MM.1S (cell line): ENCODE results near the gene DENND2A.

Experiments
- DNase-seq: peaks from one replicate; pipeline ENCODE4 v3.0.0-alpha.2; 2015
- H2AFZ ChIP-seq: fragments of 300-600 bp; sonication (generic); 2 replicates; pipeline ENCODE4 v1.6.0; 2016; ENCODE audit warnings: antibody characterized with exemption, low read length
- H3F3A ChIP-seq: fragments of 300-600 bp; sonication (generic); 2 replicates; pipeline ENCODE4 v1.6.1; 2016; ENCODE audit warnings: mild to moderate bottlenecking, antibody characterized with exemption, low read length, moderate library complexity, mixed read lengths; ENCODE audit not compliant: insufficient read depth
- H3K27ac ChIP-seq: fragments of 300-600 bp; sonication (generic); 2 replicates; pipeline ENCODE4 v1.5.1; 2016; ENCODE audit warnings: mild to moderate bottlenecking, low read length
- H3K27me3 ChIP-seq: fragments of 300-600 bp; sonication (generic); replicated peaks from 2 replicates; pipeline ENCODE4 v1.6.0; 2016; ENCODE audit warnings: low read length; ENCODE audit not compliant: insufficient read depth
- H3K36me3 ChIP-seq: fragments of 300-600 bp; sonication (generic); replicated peaks from 2 replicates; pipeline ENCODE4 v1.6.1; 2016; ENCODE audit warnings: mild to moderate bottlenecking, low read length, mixed read lengths; ENCODE audit not compliant: insufficient read depth
- H3K4me1 ChIP-seq: fragments of 300-600 bp; sonication (generic); 2 replicates; pipeline ENCODE4 v1.6.1; 2016; ENCODE audit warnings: low read length, mixed read lengths
- H3K4me2 ChIP-seq: fragments of 300-600 bp; sonication (generic); 2 replicates; pipeline ENCODE4 v1.6.0; 2016; ENCODE audit warnings: low read depth, low read length
- H3K4me3 ChIP-seq: fragments of 300-600 bp; sonication (generic); 2 replicates; pipeline ENCODE4 v1.5.1; 2016; ENCODE audit warnings: low read length, mixed read lengths
- H3K79me2 ChIP-seq: fragments of 300-600 bp; sonication (generic); 2 replicates; pipeline ENCODE4 v1.6.1; 2016; ENCODE audit warnings: mixed run types, low read length, mixed read lengths
- H3K9ac ChIP-seq: fragments of 300-600 bp; sonication (generic); 2 replicates; pipeline ENCODE4 v1.6.1; 2016; ENCODE audit warnings: low read length, mixed read lengths
- H3K9me2 ChIP-seq: fragments of 300-600 bp; sonication (generic); replicated peaks from 2 replicates; pipeline ENCODE4 v1.6.1; 2016; ENCODE audit warnings: mild to moderate bottlenecking, low read length, mixed read lengths; ENCODE audit not compliant: insufficient read depth
- H3K9me3 ChIP-seq: fragments of 300-600 bp; sonication (generic); replicated peaks from 2 replicates; pipeline ENCODE4 v1.6.1; 2016; ENCODE audit warnings: mild to moderate bottlenecking, low read length, mixed read lengths; ENCODE audit not compliant: insufficient read depth
- H4K20me1 ChIP-seq: fragments of 300-600 bp; sonication (generic); 2 replicates; pipeline ENCODE4 v1.6.1; 2016; ENCODE audit warnings: mild to moderate bottlenecking, low read length, moderate library complexity, mixed read lengths; ENCODE audit not compliant: insufficient read depth
- EZH2 ChIP-seq: fragments of 300-600 bp; sonication (generic); optimal IDR thresholded peaks from 2 replicates; pipeline ENCODE3; 2017; ENCODE audit warnings: low read depth, mild to moderate bottlenecking, antibody characterized with exemption, low read length, mixed read lengths
- EZH2phosphoT487 ChIP-seq: fragments of 300-600 bp; sonication (generic); IDR thresholded peaks from 2 replicates; pipeline ENCODE4 v1.6.1; 2018; ENCODE audit warnings: antibody characterized with exemption, low read length
- TF ChIP-seq, protein P1 (sequence below): fragments of 300-600 bp; sonication (generic); IDR thresholded peaks from 2 replicates; pipeline ENCODE4 v1.5.1; 2016; ENCODE audit warnings: antibody characterized with exemption, low read length, mixed read lengths

Gene DENND2A

DNA sequence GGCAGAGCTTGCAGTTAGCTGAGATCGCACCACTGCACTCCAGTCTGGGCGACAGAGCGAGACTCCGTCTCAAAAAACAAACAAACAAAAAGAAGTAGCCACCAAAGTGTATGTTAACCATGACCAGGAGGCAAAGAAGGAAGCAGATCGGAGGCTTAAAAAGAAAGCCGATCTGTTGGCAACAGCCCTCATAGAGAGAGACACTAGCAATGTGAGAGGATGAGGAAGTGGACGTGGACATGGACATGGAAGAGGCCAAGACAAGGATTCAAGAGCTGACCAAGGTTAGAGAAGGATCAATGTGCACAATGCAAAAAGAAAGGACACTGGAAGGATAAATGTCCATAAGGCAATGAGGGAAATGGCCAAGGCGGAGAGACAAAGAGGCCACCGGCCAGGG lies 17.3 kb upstream of the DENND2A start:
- Histone ChIP-seq H3K27ac (no peak overlapping the region), H2AFZ (no peak overlapping the region), H3K9me2 (no peaks in the 10 kb centered on the region), H3K4me2 (no peak overlapping the region), H3K9me3 (no peaks in the 10 kb centered on the region), H3K9ac (no peak overlapping the region), H4K20me1 (no peaks in the 10 kb centered on the region), H3K27me3 (no peaks in the 10 kb centered on the region), H3K4me3 (no peak overlapping the region), H3K36me3 (no peaks in the 10 kb centered on the region), H3F3A (no peaks in the 10 kb centered on the region), H3K79me2 (no peaks in the 10 kb centered on the region), H3K4me1 (no peaks in the 10 kb centered on the region)
- no peak for DNase-seq
- no peak for TF ChIP-seq EZH2
- TF ChIP-seq EZH2phosphoT487, result no peak
- TF ChIP-seq, protein P1, sequence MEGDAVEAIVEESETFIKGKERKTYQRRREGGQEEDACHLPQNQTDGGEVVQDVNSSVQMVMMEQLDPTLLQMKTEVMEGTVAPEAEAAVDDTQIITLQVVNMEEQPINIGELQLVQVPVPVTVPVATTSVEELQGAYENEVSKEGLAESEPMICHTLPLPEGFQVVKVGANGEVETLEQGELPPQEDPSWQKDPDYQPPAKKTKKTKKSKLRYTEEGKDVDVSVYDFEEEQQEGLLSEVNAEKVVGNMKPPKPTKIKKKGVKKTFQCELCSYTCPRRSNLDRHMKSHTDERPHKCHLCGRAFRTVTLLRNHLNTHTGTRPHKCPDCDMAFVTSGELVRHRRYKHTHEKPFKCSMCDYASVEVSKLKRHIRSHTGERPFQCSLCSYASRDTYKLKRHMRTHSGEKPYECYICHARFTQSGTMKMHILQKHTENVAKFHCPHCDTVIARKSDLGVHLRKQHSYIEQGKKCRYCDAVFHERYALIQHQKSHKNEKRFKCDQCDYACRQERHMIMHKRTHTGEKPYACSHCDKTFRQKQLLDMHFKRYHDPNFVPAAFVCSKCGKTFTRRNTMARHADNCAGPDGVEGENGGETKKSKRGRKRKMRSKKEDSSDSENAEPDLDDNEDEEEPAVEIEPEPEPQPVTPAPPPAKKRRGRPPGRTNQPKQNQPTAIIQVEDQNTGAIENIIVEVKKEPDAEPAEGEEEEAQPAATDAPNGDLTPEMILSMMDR, result no peak

DNA sequence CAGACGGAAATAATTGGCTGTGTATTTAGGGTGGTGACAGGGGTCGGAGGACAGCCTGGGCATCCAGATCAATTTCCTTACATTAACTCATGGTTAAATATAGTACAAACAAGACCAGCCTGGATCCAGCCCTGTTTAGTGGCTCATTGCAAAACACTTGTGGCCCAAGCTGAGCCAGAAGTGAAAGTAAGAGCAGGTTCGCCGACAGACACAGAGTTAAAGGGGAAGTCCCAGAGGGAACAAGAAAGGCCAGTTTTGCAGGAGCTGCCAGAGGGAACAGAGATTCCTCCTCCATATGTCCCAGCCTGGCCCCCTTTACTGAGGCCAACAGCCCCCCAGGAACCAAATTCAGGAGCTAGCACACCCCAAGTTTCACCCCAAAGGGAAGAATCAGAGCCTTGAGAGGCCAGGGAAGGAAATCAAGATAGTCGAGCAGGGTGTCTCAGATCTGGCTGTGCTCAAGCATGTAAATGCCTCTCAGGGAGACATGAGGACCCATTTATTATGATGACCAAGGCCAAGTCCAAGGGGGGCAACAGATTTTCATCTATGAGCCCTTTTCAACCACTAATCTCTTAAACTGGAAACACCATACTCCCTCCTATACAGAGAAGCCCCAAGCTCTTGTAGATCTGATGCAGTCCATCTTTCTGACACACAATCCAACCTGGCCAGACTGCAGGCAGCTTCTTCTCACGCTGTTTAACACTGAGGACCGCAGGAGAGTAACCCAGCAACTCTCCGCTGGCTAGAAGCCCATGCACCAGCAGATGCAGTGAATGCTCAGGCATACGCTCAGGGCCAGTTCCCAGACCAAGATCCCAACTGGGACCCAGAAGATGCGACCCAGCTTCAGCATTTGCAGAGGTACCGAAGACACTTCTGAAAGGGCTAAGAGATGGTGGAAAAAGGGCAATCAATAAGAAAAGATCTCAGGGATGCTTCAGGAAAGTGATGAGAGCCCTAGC lies 16.2 kb upstream of the DENND2A start:
- no peak overlapping the region for H3K27ac ChIP-seq
- no peak overlapping the region for H3K9ac ChIP-seq
- TF ChIP-seq, protein P1, result no peak
- no peak for TF ChIP-seq EZH2phosphoT487
- no peak for TF ChIP-seq EZH2

DNA sequence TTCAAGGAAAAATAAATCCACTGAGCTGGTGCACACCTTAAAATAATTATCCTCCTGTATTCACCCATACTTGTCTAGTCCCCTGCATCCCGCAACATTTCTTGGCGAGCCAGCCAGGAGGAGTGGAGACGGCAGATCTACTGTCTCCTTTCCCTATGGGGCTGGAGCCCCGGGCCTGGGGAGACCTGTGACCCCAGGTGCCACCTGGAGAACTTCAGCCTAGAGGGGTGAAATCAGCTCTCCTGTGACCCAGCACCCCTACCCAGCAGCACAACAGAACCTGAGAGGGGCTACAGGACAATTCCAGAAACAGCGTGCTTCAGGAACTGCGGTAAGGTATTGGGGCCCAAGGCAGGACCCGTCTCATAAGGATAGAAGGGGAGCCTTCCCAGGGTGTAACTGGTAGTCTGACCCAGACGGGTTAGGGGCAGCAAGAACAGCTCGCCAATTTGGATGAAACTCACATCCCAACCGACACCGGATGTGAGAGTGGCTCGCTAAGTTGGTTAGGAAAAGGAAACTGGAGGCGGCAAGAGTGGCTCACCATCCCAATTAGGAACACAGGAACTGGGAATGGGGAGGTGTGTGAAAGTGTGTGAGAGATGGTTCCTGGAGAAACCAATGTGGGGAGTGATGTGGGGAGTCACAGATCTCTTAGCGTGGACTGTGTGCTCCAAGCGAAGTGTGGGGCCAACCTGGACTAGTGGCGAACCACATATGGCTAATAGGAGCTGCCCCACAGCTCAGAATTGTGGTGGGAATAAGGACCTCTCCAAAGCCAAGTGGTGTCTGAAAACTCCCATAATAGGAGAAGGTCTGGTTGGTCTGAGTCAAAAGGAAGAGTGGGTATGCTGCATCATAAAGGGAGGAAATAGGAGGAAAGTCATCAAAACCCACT lies 15.1 kb upstream of the DENND2A start:
- H3K4me3 ChIP-seq, result no peak overlapping the region
- no peaks in the 10 kb centered on the region for H3K79me2 ChIP-seq
- no peak overlapping the region for H3K4me2 ChIP-seq
- no peaks in the 10 kb centered on the region for H4K20me1 ChIP-seq
- no peak overlapping the region for H2AFZ ChIP-seq
- H3K9me3 ChIP-seq, result no peaks in the 10 kb centered on the region
- H3F3A ChIP-seq, result no peaks in the 10 kb centered on the region
- H3K9ac ChIP-seq, result no peak overlapping the region
- no peaks in the 10 kb centered on the region for H3K27me3 ChIP-seq
- H3K27ac ChIP-seq, result no peak overlapping the region
- no peak for DNase-seq
- H3K36me3 ChIP-seq, result no peaks in the 10 kb centered on the region
- no peaks in the 10 kb centered on the region for H3K9me2 ChIP-seq
- no peaks in the 10 kb centered on the region for H3K4me1 ChIP-seq
- TF ChIP-seq EZH2 (no peak), EZH2phosphoT487 (no peak)
- TF ChIP-seq, protein P1, result no peak

More for the DNA sequence above, 16.2 kb upstream of the DENND2A start:
- Histone ChIP-seq H3K4me1 (no peaks in the 10 kb centered on the region), H3K79me2 (no peaks in the 10 kb centered on the region), H2AFZ (no peak overlapping the region), H3K27me3 (no peaks in the 10 kb centered on the region), H3F3A (no peaks in the 10 kb centered on the region), H4K20me1 (no peaks in the 10 kb centered on the region), H3K36me3 (no peaks in the 10 kb centered on the region), H3K4me2 (no peak overlapping the region), H3K9me2 (no peaks in the 10 kb centered on the region), H3K9me3 (no peaks in the 10 kb centered on the region), H3K4me3 (no peak overlapping the region)
- DNase-seq, result peak; percentile 35
